NB4 (cell line): ENCODE measurements around the gene MED20.

Experiments used
- DNase-seq: peaks from one replicate; pipeline ENCODE4 v3.0.0; 2010; ENCODE audit warnings: low read depth
- H3K4me3 ChIP-seq: one replicate; pipeline ENCODE4 v1.5.1; 2011; ENCODE audit warnings: mild to moderate bottlenecking, low read depth, low read length, moderate library complexity
- CTCF ChIP-seq: IDR thresholded peaks from one replicate; pipeline ENCODE4 v1.5.1; 2012; ENCODE audit warnings: low read depth, low read length
- MAX ChIP-seq: IDR thresholded peaks from 2 replicates; pipeline ENCODE4 v1.6.1; 2011; ENCODE audit warnings: low read depth, low read length
- MYC ChIP-seq: IDR thresholded peaks from 2 replicates; pipeline ENCODE4 v1.6.1; 2011; ENCODE audit warnings: low read depth, low read length
- POLR2A ChIP-seq: IDR thresholded peaks from 2 replicates; pipeline ENCODE4 v1.6.1; 2011; ENCODE audit warnings: mild to moderate bottlenecking; ENCODE audit not compliant: insufficient read length; ENCODE audit errors: extremely low read depth

The MED20 gene

GRCh38 chr6:41927253-41927652 lies 6.3 kb upstream of the MED20 start:
- no peak for DNase-seq
- TF ChIP-seq MYC, result no peak
- H3K4me3 ChIP-seq, result no peak overlapping the region

GRCh38 chr6:41922154-41922553 lies 1.2 kb upstream of the MED20 start:
- H3K4me3 ChIP-seq, result peak overlapping the region; percentile 90
- DNase-seq, result no peak
- TF ChIP-seq CTCF (no peak), POLR2A (no peak), MAX (no peak), MYC (no peak)

DNA sequence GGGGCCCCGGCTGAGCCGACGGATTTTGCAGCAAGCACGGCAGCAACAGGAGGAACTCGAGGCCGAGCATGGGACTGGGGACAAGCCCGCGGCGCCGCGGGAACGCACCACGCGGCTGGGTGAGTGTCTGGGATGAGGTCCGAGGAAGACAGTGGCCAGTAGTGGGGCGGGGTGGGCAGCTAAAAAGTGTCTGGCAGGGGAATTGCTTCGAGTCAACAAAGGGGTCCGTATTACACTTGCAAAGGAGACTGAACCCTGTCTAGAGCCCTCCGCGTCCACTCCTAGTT lies 716 bp upstream of the MED20 start:
- DNase-seq, result no peak
- TF ChIP-seq CTCF, result no peak
- no peak for TF ChIP-seq MYC
- no peak for TF ChIP-seq POLR2A
- no peak for TF ChIP-seq MAX
- H3K4me3 ChIP-seq, result peak overlapping the region; percentile 90

GRCh38 chr6:41917528-41917927 lies 3.4 kb downstream of the MED20 start:
- no peak for DNase-seq
- no peak overlapping the region for H3K4me3 ChIP-seq
- TF ChIP-seq CTCF (no peak), POLR2A (no peak), MYC (no peak), MAX (no peak)

GRCh38 chr6:41914869-41915530 lies 5.9 kb downstream of the MED20 start:
- TF ChIP-seq POLR2A (no peak), CTCF (no peak), MAX (no peak), MYC (no peak)
- no peak for DNase-seq
- no peak overlapping the region for H3K4me3 ChIP-seq

DNA sequence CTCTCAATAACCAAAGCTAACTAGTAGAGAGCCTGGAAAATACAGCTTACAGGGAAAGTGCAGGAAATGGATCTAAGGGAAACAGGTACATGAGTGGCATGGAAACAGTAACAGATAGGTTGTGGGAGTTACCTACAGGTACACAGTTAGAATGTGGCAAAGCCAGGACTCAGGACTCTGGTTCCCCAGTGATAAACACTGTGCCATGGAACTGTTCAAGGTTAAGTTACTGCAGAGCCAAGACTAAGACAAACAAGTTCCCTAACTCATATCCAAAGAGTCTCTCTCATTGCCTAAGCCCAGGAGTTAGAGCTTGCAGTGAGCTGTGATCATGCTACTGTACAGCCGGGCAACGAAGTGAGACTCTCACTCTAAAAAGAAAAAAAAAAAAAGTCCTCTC lies 6.6 kb downstream of the MED20 start:
- no peak for DNase-seq
- no peak overlapping the region for H3K4me3 ChIP-seq
- TF ChIP-seq MYC (no peak), CTCF (no peak), MAX (no peak), POLR2A (no peak)
